Activated T-helper 9 cell treated with anti-CD3 and anti-CD28 coated beads, Interleukin-2, amount 50 U/mL, for 16 hours (primary cell): ENCODE measurements around the gene TPSAB1.
A peak's percentile ranks its signal among the peaks of the same experiment; 100 is the strongest.
"Not testable (repeated sequence)": the region's sequence is repeated elsewhere in the genome, so short reads cannot be mapped to it uniquely, and the experiment has no call there.

Experiments
- DNase-seq: peaks from one replicate; pipeline ENCODE4 v3.0.0-alpha.2; 2020; ENCODE audit warnings: low read depth

The TPSAB1 gene

DNA sequence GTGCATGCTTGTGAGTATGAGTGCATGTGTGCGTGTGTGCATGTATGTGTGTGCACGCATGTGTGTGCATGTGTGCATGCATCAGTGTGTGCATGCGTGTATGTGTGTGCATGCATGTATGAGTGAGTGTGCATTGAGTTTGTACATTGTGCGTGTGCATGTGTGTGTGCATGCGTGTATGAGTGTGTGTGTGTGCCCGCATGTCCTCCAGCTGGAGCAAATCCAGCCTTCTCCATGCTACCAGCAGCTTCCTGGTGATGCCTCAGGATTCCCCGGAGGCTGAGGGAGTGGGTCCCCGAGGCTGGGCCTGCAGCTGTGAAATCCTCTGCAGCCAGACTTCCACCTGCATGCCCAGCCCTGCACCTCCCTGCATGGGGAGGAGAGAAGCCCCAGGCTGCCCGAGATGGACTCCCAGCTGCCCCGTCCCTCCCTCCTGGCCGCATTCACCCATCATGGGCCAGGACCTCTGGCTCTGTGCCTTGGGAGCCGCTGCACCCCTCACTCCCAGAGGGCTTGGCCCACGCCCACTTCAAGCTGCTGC lies 24.7 kb downstream of the TPSAB1 start:
- no peak for DNase-seq

GRCh38 chr16:1265826-1266225 lies 25.3 kb downstream of the TPSAB1 start:
- no peak for DNase-seq

DNA sequence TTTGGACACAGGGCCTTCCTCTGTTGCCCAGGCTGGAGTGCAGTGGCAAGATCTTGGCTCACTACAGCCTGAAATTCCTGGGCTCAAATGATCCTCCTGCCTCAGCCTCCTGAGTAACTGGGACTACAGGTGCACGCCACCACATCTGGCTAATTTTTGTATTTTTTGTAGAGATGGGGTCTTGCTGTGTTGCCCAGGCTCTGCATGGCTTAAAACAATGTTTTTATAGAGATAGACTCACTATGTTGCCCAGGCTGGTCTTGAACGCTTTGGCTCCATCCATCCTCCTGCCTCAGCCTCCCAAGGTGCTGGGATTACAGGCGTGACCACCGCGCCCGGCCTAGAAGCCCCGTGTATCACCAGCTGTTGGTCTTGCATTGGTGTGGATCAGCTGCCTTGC lies 28.9 kb downstream of the TPSAB1 start:
- DNase-seq = not testable (repeated sequence)

GRCh38 chr16:1271380-1271723 lies 30.8 kb downstream of the TPSAB1 start:
- DNase-seq = no peak

DNA sequence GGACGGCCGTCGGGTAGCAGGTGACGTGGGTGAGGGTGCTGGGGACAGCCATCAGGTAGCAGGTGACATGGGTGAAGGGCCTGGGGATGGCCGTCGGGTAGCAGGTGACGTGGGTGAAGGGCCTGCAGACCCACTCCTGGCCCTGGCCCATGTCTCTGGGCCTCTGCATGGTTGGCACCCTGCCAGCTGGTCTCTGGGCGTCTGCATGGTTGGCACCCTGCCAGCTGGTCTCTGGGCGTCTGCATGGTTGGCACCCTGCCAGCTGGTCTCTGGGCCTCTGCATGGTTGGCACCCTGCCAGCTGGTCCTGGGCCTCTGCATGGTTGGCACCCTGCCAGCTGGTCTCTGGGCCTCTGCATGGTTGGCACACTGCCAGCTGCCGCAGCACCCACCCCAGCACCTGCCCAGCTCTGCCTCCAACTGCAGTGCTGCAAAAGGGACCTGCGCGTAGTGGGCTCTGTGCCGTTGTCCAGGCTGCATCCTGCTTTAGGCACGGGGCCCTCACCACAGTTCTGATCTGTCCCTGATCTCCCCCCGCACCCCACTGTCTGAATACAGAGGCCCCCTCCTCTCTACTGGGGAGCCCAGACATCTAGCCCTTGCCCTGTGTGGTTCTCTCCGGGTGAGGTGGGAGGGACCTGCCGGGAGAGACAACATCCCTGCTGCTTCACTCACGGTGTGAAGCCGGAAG lies 31.4 kb downstream of the TPSAB1 start:
- peak; percentile 9 for DNase-seq

GRCh38 chr16:1272453-1273198 lies 32.1 kb downstream of the TPSAB1 start:
- no peak for DNase-seq

DNA sequence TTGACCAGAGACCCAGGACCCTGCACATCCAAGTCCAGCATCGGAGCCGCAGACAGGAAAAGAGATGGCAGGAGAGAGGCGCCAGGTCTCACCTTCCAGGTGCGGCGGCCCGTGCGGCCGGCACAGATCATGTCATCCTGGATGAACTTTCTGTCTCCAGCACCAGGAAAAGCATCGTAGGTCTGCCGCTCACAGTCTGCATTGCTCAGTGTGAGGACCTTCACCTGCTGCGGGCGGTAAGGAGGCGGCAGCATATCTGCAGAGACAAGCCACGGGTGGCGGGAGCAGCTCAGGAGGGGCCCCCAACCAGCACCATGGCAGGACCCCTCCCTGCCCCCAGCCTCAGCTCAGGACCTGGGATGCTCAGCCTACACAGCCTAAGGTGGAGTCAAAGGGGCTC lies 33.3 kb downstream of the TPSAB1 start:
- no peak for DNase-seq

- DNase-seq = no peak
Measured at GRCh38 chr16:1274767-1275166, 34.3 kb downstream of the TPSAB1 start.

- no peak for DNase-seq
Measured at GRCh38 chr16:1275791-1276579, 35.5 kb downstream of the TPSAB1 start.

GRCh38 chr16:1276580-1276878 lies 36.0 kb downstream of the TPSAB1 start:
- no peak for DNase-seq

- no peak for DNase-seq
Measured at GRCh38 chr16:1277151-1277598, 36.7 kb downstream of the TPSAB1 start.

DNA sequence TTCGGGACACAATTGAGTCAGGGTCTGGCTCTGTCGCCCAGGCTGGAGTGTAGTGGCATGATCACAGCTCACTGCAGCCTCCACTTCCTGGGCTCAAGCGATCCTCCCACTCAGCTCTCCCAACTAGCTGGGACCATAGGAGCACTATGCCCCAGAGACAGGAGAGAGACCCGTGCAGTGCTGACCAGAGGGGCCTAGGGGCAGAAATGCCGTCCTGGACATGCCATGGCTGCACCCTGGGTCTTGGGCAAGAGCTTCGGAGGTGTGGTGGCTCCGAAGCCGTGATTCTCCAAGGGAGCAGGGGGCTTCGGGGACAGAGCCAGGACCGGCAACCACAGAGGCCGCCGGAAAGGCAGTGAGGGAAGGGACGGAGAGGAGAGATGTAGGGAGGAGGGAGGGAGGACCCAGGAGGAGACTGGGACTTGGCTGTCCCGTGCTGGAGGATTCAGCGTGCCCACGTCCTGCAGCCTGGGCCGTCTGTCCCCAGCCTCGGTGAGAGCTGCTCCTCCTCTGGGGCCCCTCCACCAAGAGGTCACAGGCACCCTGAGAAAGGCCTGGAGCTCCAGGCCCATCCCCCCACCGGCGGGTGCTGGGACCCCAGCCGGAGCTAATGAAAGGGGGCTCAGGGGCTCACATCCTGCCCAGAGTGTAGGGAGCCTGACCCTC lies 37.2 kb downstream of the TPSAB1 start:
- no peak for DNase-seq

GRCh38 chr16:1278477-1278876 lies 38.0 kb downstream of the TPSAB1 start:
- no peak for DNase-seq

GRCh38 chr16:1279081-1279944 lies 38.8 kb downstream of the TPSAB1 start:
- DNase-seq = no peak

GRCh38 chr16:1279945-1280589 lies 39.6 kb downstream of the TPSAB1 start:
- DNase-seq = no peak

- DNase-seq = no peak
Measured at GRCh38 chr16:1280783-1281182, 40.3 kb downstream of the TPSAB1 start.

- no peak for DNase-seq
Measured at GRCh38 chr16:1281517-1281916, 41.0 kb downstream of the TPSAB1 start.

- DNase-seq = no peak
Measured at GRCh38 chr16:1282324-1282973, 41.9 kb downstream of the TPSAB1 start.

GRCh38 chr16:1283296-1283695 lies 42.8 kb downstream of the TPSAB1 start:
- no peak for DNase-seq

GRCh38 chr16:1283996-1284616 lies 43.6 kb downstream of the TPSAB1 start:
- DNase-seq = no peak
